HG03571 (cell line): ENCODE data around the gene KCND2.
"Not testable (repeated sequence)": the region's sequence is repeated elsewhere in the genome, so short reads cannot be mapped to it uniquely, and the experiment has no call there.

Experiments
- ATAC-seq: cut with Tn5 transposase; IDR thresholded peaks from one replicate; pipeline ENCODE4 v1.9.1; 2021; ENCODE audit not compliant: unreplicated experiment

The KCND2 gene

DNA sequence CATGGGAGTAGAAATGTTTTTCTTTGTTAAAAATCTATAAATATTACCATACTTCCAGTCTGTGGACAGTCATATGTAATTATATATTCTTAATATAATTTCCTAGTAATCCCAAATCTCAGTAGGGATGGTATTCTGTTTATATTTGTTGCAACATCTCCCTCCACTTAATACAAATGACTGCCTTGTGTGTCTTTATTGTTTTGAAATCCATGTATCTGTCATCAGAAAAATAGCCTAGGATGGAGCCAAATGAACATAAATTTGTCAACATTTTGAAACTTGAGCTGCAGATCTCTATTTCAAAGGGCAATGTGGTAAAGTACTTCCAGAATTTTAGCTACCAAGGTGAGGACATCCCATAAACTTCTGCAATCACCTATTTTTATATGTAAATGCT, 294.2 kb downstream of the KCND2 start:
- ATAC-seq: no peak

DNA sequence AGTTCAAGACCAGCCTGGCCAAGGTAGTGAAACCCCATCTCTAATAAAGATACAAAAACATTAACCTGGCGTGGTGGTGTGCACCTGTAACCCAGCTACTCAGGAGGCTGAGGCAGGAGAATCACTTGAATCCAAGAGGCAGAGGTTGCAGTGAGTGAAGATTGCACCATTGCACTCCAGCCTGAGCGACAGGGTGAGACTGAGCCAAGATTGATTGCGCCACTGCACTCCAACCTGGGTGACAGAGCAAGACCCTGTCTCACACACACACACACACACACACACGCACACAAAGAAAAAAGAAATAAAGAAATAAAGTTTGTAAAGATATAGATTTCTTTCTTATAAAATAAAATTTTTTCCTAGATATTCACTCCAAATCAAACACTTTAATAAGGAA, 305.7 kb downstream of the KCND2 start:
- not testable (repeated sequence) for ATAC-seq

DNA sequence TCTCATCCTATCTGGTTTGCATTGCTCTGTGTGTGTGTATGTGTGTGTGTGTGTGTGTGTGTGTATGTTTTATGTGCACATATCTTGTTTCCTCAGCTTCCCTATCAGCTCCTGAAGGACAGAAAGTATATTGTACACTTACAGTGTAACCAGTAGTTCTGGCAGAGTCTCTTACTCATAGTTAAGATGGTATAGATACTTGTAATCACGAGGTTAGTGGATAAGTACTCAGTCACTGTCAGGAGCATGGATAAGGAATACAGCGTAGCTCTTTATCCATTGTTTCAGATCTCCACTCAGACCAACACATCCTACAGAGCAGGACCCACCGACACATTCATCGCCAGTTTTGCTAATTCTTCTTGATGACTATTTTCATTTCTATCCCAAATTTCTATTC, 309.9 kb downstream of the KCND2 start:
- ATAC-seq: no peak

DNA sequence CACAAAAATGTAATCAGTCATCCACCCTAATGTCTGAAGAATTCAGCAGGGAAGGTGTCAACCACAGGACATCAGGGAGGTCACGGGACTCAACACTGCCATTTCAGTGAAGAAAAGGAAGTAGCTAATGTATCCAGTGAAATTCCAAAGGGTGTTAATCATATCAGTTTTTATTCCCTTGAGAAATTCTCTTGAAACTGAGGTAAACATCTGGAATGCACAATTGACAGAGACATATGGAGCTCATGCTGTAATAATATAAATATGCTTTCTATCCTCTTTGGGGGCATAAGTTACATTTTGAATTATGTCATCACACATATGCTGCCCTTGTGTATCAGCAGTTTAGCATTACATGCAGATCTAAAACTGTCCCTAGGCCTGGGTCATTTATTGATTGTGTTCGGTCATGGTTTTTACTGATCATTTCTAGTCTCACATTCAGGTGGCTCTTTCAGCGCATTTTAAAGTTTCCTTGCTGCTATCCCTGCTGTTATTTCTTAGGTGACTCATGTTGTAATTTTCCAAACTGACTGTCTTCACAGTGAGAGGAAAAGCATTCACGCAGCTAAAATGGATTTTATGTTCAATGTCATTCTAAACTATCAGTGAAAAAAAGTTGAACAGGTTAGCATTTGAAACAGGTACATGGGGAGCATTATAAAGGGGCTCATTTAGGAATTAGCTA, 311.1 kb downstream of the KCND2 start:
- ATAC-seq: no peak

DNA sequence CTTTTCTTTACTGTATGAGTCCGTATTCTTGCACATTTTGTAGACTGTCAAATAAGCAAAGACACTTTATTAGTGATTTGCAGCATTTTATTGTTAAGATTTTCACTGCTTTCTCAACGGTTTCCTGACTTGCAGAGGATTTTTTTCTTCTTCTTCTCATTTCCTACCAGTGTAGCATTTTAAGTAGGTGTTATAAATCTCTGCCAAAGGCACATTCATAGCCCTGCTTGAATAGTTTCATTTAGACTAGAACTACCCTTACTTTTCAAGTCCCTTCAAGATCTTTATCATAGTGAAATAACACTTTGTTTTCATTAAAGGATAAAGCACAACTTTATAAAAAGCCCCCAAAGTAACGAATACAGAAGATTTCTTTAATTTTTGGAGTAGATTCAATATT, 313.6 kb downstream of the KCND2 start:
- ATAC-seq: no peak

DNA sequence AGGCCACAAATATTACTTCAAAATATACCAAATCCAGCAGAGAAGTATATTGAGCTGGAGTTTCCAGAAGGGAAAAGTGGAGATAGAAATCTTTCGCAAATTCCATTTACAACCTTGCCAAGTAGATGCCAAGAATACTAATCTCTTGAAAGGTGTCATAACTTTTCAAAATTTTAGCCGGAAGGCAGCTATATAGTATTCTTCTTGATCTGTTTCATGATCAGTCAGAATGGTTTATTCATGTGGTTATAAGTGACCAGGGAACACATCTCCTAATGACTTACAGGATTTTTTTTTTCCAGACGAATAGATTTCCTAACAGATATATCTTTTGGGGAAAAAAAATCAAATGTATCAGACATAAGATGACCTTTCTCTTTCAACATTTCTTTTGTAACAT, 314.3 kb downstream of the KCND2 start:
- no peak for ATAC-seq

DNA sequence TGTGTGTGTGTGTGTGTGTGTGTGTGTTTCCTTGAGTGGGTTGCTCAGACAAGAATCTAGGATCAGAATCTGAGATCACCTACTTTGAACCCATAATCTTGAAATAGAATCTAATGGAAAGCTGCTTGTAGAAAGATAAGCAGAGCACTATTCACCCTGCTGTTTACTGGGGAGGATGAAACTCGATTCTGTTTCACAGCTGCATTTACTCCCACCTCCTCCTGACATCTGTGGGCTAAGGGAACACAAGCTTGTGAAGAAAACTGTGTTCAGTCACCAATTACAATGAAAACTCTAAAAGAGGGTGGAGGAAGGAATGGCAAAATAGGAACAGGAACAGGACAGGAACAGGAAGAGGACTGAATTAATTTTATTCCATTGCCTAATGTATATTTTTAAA, 315.4 kb downstream of the KCND2 start:
- no peak for ATAC-seq

DNA sequence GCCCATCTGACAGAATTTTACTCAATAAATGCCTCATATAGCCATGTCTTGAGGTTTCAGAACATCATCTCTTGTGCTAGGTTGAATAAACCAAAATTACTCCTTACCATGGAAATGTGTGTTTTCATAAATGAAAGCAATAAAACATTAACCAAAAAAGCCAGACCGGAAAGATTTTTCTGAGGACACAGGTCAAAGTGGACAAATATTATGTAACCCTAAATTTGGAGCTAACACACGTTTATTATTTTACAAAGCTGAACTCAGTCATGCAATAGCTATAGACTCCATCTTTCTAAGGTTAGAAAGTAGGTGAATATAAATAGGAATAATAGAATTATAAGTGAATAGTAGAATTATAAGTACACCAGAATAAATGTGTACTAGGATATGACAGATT, 315.9 kb downstream of the KCND2 start:
- ATAC-seq: no peak

DNA sequence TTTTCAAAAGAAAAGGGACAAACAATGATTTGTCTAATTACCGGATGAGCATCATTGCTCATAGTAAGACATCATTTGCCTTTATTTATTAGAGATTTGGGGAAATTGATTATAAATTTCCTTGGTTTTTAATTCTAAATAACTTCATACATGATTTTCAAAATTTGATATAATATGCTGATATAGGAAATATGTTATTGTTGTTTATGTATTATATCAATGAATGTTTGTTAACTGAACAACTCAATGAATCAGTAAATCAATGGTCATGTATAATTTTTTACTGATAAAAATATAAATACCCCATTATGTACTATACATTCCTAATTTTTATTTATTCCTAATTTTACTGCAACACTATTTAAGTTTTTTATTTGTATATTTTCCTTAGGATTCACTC, 327.6 kb downstream of the KCND2 start:
- ATAC-seq: no peak

DNA sequence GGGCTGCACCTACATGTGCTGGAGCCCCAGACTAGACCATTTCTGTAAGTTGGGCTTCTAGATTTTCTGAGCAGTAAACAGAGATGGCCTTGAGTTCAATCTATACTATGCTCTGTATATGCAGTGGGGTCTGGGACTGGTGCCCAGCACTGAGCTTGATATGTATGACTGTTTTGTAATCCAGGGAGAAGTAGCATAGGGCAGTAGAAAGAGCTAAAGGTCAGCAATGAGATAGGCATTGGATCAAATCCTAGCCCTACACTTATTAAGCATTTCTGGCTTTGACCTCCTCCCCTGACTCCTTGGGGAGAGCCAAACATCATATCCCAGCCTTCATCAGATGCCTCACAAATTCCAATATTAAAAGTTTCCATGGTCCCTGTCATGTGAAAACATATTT, 330.4 kb downstream of the KCND2 start:
- ATAC-seq: no peak

DNA sequence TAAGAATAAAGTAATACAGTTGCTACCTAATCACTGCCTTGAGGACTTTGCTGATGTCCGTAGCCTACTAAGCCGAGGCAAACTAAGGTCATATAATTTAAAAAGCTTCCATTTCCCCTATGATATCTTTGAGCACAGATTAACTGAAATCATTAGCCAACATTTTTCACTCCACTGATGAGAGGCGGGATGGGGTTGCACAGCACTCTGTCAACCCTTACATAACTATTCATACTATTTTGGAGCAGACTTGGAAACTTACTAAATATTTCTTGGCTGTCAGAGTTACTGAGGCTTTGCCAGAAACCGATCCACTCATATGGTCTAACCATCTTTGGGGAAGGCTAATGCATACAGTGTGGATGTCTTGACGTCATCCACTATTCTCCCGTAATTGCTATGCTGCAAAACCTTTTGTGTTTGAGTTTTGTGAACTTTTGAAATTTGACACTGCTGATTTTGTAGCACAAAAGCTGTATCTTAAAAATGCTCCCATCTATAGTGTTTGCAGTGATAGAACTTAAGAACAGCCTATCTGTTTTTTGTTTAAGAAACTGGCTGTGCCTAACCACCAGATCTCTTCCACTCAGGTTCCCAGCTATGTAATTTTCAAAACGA, 336.3 kb downstream of the KCND2 start:
- ATAC-seq: no peak

DNA sequence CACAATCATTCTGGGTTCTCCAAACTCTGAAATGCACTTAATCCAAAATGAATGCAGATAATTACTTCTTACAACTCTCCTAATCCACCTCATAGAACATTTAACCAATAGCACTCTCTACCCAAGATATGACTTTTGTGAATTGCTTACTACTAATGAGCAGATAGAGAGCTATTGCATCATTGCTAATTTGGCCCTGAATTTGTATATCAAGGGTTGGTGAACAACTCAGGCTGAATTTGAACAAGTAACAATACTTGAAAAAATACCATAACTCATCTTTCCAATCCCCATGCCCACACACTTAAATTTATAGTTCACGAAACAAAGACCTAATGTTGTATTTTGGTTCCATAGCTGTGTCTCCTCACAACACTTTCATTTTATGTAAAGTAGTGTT, 339.0 kb downstream of the KCND2 start:
- ATAC-seq: no peak

DNA sequence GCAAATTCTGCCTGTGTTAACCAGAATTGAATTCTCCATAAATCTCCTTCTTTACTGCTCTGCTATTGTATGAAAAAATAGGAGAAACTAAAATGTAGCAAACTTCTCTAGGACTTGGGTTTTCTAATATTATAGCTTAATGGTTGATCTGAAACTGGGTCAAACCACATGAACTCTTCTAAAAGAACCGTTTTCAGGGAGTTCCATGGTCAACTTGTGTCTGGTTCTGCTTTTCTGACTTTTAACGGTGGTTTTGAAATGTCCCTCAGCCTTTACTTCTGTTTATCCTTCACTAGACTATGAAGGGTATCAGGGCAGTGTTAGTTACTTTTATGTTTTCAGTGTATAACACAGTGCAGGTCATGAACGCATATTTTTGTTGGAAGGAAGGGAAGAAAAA, 342.7 kb downstream of the KCND2 start:
- no peak for ATAC-seq

DNA sequence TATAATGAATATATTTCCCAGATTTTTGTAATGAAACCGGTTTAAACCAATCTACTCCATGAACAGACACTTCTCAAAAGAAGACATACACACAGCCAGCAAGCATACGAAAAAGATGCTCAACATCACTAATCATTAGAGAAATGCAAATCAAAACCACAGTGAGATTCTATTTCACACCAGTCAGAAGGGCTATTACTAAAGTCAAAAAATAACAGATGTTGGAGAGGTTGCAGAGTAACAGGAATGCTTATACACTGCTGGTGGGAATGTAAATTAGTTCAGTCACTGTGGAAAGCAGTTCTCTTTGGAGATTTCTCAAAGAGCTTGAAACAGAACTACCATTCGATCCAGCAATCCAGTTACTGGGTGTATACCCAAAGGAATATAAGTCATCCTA, 344.3 kb downstream of the KCND2 start:
- ATAC-seq: no peak

DNA sequence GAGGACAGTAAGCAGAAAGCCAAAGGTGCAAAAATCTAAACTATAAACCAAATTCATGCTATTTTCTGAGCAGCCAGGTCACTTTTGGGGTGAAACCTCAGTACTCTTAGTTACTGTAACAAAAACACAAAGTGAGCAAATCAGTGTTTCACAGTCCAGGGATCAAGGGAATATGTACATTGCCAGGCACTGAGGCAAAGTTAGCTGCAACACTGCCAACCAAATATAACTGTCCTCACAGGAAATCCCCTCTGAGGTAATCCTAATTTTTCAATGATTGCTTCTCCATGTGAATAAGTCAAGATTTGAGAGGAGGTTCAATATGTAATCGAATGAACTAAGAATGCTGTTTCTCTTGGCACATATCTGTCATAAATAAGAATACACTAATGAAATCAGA, 355.3 kb downstream of the KCND2 start:
- ATAC-seq: no peak

DNA sequence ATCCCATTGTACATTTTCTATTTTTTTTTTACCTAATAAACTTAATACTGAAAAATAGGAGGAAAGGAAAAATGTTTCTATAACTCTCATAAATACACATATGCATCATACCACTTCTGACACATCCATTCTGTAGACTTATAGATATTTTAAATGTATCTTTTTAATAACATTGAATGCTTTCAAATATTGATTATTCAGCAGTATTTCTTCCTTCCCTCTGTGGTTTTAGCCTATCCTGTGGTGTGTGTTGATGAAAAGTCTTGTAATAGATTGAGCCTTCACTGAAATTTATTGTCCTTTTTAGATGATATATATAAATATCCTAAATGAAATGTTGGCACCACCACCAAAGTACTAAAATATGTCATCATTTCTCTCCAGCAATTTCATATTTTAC, 366.9 kb downstream of the KCND2 start:
- ATAC-seq: no peak

DNA sequence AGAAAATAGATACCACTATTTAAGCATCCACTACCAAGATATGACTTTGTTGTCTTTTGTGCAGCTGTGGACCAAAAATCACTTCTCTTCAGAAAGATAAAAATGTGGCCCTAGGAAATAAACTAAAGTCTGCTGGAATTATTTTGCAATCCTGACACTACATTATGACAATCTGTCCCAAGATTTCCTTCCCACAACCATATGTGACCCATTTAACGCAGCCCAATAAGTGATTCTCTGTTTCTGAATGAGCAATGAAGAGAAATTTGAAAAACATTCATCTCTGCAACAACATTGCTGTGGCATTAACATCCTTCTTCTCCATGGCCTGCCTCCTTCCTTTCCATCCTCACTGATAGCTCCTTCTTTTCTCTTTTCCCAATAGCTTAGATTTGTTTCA, 373.0 kb downstream of the KCND2 start:
- no peak for ATAC-seq

DNA sequence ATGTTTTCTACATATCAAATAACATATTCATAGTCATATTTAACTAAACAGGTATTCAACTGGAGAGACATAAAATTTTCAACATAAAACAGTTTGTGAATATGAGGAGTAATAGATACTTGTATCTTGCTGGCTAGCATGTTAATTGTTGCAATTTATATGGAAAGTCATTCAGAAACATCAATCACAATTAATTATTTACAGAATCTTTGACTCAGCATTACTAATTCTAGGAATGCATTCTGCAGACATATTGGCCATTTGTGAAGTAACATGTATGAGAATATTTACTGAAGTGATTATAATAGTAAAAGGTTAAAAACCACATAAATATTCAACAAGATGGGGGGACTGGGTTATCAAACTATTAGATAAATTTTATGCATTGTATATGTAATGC, 381.3 kb downstream of the KCND2 start:
- ATAC-seq: no peak

DNA sequence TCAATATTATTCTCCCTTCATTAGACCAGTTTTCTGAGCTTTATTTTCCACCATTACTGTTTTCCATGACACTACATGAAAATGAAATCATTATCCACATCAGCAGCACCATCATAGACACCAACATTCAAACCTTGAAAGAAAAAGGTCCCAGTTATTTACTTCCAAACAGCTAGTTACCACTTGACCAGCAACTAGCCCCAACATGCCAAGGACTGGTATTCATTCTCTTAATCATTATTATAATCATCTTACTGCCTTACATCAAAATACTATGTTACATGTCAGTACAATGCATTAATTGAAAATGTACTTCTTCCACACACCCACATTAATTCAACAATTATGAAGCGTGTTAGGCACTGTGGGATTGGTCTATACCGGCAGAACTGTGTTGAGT, 385.5 kb downstream of the KCND2 start:
- no peak for ATAC-seq

DNA sequence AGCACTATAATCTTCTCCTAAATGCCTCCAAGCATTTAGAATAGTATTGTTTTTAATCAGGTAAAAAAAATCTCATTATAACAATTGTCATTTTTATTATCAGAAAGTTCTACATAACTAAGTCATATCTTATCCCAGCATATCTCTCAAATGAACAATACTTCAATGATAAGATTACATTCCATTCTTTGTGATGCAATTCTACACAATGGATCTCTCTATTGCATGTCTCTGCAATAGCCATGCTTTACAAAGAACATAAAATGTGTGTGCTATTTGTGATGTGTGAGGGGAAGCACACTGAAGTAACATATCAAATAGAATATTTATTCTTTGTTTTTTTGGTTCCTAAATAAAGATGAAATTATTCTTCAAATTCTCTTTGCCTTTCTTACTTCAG, 389.3 kb downstream of the KCND2 start:
- ATAC-seq: no peak

DNA sequence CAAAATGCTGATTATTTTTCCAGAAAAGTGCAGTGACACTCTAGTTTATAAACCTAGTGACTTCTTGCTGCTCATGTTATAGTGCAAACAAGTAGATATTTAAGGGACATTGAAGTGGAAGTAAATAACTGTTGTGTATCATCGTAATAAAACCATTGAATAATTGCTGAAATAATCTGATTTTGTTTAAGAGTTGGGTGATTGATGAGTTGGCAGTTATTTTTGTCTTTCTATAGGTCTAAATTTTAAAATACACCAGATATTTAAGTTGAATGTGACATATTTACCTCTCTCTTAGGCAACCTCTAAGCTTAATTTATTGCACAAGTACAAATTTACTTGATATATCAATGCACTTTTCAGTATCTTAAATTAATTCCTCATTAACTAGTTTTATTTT, 392.1 kb downstream of the KCND2 start:
- ATAC-seq: no peak

DNA sequence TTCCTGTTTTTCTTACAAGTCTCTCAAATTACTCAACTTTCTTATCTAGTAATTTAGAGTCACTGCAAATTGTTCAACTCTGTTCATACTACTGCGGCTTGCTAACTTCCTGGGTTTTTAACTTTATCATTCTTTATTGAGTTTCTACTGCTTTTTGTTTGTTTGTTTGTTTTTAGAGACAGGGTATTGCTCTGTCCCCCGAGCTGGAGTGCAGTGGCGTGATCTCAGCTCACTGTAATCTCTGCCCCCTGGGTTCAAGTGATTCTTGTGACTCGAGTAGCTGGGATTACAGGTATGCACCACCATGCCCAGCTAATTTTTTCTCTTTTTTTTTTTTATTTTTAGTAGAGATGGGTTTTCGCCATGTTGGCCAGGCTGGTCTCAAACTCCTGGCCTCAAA, 402.1 kb downstream of the KCND2 start:
- no peak for ATAC-seq

DNA sequence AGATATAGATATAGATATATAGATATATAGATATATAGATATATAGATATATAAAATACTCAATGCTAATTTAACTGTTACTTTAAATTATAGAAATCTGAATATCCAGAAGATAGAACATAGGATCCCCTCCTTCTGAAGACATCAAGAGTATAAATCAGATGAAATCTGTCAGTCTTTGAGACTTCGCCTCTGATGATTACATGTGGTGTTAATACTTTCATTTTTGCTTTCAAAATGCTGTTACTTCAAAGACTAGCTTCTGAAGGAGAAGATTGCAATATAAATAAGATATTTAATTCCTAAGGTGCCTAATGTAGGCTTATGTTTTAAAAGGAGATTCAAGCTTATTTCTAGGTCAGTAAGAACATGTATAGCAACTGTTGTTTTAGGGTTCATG, 404.6 kb downstream of the KCND2 start:
- no peak for ATAC-seq
